Measurements from ENCODE around the gene GOLGA8H. TPM values are rescaled to one million over a fixed set of nuclear protein-coding genes. Genes with fewer than 3 reads are reported as not detected.
"Not testable (repeated sequence)": the region's sequence is repeated elsewhere in the genome, so short reads cannot be mapped to it uniquely, and the experiment has no call there.

The GOLGA8H gene, protein sequence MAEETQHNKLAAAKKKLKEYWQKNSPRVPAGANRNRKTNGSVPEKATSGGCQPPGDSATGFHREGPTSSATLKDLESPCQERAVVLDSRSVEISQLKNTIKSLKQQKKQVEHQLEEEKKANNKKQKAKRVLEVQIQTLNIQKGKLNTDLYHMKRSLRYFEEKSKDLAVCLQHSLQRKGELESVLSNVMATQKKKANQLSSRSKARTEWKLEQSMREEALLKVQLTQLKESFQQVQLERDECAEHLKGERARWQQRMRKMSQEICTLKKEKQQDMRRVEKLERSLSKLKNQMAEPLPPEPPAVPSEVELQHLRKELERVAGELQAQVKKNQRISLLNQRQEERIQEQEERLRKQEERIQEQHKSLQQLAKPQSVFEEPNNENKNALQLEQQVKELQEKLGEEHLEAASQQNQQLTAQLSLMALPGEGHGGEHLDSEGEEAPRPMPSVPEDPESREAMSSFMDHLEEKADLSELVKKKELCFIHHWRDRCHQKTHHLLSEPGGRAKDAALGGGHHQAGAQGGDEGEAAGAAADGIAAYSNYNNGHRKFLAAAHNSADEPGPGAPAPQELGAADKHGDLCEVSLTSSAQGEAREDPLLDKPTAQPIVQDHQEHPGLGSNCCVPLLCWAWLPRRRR
- polyA plus RNA-seq (ENCODE audit: insufficient read length in 3 of 3) = 1 to 10 TPM in 2 of 3 donors, under 1 TPM in 1; 0.88 to 2.6 (median 1.0) TPM
- long read RNA-seq, donor 1 = 0 reads
- long read RNA-seq, donor 2 = 0 reads
- long read RNA-seq, donor 3 = 0 reads
- long read RNA-seq, donor 4 = 0 reads
- long read RNA-seq, donor 5 = 0 reads
- long read RNA-seq, donor 6 = 0 reads
- long read RNA-seq, donor 7 = 0 reads
- long read RNA-seq, donor 8 = 0 reads
- long read RNA-seq, donor 9 = 0 reads
- long read RNA-seq, donor 10 = 0 reads
- long read RNA-seq, donor 11 = 0 reads
- long read RNA-seq, donor 12 = 0 reads
- long read RNA-seq, donor 13 = 0 reads
- long read RNA-seq, donor 14 = 0 reads
- long read RNA-seq, donor 15 = 0 reads
- long read RNA-seq, donor 16 = 0 reads

DNA sequence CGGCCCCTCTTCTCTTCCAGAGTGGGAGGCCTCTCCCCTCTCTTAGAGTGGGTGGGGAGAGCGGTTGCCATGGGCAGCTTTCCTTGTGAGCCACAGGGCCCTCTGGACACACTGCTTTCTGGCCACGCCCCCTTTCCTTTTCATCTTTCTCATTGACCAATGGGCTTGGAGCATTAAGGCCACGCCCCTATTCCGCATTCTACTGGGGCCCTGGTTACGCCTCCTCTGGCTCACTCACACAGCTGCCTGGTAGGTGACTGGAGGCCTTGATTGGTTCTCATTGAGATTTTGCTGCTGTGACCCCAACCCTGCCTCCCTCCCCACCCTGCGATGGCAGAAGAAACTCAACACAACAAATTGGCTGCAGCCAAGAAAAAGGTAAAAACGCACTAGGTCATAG, at the start of gene GOLGA8H:
GOLGA8H (plus strand) TSS at position 233 of the 400 bp plus-strand sequence; CDS start at position 331, 98 bp downstream.
- DNase-seq (ENCODE audit: extremely low read depth in 1 of 11, low read depth in 9 of 11, low spot score in 4 of 11) = not testable (repeated sequence)

DNA sequence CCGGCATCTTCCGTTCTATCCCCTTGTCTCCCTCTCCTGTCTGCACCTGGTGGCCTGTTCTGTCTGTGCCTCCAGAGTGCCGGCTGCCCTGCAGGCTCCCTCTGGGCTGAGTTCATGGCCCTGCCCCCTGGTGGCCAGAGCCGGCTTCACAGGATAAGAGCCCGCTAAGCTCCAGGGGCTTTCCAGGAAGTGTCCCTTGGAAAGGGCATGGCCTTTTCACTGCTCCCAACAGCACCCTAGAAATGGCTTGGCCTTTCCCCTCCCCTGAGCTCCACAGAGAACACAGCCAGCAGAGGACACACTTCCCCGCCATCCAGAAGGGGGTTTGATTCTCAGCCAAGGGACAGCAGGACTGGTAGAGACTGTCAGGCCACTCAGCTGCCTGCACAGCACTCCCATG, 36.9 kb upstream of the GOLGA8H start:
- DNase-seq (ENCODE audit: extremely low read depth in 1 of 11, low read depth in 9 of 11, low spot score in 4 of 11) = not testable (repeated sequence)

DNA sequence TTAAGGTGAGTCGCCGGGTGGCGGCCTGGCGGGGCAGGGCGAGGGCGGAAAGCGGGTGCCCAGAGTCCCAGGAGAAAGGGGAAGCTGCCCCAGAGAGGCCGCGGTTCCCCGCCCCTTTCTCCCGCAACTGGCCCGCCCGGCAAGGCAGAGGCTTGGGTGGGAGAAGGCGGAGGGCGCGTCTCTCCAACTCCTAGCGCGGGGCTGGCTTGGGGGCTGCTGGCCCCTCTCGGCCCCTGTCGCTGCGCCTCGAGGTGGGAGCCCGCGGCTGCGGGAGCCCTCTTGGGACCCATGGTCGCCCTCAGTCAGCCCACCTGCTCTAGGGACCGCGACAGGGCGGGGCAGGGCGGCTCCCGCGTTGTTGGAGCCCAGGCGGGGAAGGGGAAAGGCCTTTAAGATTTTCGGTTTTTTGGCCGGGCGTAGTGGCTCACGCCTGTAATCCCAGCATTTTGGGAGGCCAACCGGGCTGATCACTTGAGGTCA, 30.8 kb upstream of the GOLGA8H start:
- DNase-seq (ENCODE audit: extremely low read depth in 1 of 11, low read depth in 9 of 11, low spot score in 4 of 11) = not testable (repeated sequence)

DNA sequence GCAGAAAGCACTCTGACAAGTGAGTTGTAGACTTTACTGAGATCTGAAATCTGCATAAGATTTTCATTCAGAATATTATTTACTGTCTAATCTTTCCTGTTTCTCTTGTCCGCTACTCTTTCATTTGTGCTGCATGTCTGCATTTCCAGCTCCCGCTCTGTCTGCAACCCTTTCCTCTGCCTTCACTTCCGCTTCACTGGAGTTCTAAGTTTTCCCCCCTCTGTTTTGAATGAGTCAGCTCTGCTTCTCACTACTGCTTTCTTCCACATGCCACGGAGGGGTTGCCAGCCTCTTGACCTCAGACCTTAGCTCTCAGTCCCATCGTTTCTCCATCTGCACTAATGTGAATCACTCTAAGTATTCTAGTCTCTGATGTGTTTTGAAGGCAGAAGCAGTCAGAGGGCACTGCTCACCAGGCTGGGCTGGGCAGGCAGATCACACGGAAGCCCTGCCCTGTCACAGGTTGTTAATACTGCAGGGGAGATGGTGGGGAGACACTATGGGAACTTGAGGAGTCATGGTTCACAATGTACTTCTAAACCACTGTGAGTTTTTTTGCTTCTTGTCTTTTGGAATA, 24.3 kb upstream of the GOLGA8H start:
- not testable (repeated sequence) for DNase-seq (ENCODE audit: extremely low read depth in 1 of 11, low read depth in 9 of 11, low spot score in 4 of 11)

DNA sequence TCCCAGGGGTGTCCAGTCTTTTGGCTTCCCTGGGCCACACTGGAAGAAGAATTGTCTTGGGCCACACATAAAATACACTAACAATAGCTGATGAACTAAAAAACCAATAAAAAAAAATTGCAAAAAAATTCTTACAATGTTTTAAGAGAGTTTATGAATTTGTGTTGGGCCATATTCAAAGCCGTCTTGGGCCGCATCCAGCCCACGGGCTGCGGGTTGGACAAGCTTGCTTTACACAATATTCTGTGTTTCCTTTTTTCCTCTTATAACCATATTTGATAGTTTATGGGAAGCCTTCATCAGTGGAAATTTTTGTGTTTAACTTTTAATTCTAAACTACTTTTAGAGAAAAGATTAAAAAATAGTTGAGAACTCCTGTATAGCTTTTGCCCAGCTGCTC, 23.1 kb upstream of the GOLGA8H start:
- DNase-seq (ENCODE audit: extremely low read depth in 1 of 11, low read depth in 9 of 11, low spot score in 4 of 11) = not testable (repeated sequence)

DNA sequence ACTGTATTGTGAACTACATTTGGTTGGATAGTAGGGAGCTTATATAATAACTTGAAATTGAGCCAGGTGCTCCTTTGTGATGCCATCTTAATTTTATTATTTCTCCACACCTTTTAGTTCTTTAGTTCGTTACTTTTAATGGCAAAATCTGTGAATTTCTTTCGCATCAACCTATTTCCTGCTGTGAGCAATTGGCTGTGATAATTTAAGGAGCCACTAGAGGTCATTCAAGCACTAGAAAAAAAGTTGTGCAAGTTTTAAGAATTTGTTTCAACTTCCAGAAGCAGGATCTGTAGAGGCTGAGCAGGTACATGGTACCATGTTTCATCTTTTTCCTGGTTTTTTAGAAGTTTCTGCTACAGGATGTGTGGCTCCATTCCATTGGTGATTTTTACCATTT, 4.9 kb upstream of the GOLGA8H start:
- not testable (repeated sequence) for DNase-seq (ENCODE audit: extremely low read depth in 1 of 11, low read depth in 9 of 11, low spot score in 4 of 11)

DNA sequence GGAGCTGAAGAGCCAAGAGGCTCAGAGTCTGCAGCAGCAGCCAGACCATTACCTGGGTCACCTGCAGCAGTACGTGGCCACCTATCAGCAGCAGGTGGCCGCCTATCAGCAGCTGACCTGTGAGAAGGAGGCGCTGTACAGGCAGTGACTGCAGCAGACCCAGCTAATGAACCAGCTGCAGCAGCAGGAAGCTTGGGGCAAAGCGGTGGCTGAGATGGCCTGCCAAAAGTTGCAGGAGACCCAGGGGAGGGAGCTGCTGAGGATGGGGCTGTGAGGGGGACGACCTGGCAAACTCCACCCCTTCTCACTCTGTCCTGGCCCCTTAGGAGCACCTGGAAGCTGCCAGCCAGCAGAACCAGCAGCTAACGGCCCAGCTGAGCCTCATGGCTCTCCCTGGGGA, 8.4 kb downstream of the GOLGA8H start:
- not testable (repeated sequence) for DNase-seq (ENCODE audit: extremely low read depth in 1 of 11, low read depth in 9 of 11, low spot score in 4 of 11)

DNA sequence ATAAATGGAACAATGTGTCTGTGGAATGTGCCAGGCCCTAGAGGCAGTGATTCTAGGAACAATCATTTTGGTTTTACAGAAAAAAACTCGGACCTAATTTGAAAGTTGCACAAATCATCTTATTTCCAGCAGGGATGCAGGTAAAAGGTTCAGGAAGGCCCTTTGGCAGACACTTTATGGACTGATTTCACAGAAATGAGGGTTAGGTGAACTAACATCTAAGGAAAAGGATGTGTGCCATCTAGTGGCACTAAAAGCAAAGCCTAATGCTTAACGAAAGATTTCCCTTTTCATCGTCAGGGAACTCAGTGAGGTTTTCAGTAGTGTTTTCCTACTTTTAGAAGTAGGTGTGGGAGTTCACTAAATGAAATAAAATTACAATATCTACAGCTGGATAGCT, 17.5 kb downstream of the GOLGA8H start:
- DNase-seq (ENCODE audit: extremely low read depth in 1 of 11, low read depth in 9 of 11, low spot score in 4 of 11) = not testable (repeated sequence)

DNA sequence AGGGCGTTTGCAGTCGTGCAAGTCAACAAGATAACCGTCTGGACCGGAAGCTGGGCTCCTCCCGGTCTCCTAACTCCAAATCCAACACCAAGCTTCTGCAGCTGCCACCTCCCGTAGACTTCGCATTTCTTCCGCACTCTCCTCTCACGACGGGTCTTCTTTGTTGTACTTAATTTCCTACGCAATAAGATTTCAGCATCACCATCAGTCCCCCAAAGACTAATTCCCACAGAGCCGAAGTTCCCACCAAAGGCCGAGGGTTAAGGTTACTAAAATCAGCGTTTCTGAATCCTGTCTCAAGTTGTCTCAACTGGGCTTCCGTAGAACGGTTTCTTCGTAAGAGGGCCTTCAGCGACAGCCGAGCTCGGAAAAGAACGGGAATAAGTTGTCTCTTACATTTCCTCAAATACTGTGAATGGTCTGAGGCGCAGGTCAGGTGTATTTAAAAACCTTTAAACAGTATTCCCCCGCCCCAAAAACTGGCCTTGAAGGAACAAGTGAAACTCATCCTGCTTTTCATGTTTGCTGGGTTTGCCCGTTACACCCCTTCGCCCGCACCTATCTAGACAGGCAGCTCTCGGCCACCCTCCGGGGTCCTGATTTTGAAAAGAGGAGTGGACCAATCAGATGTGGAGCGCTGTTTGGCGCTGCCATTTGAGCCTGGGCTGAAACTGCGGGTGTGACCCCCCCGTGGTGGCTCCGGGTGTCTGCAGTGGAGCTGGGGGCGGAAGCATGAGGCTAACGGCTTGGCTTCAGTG, 21.8 kb downstream of the GOLGA8H start, which contains the start of gene ARHGAP11B:
ARHGAP11B (plus strand) TSS at position 693 of the 758 bp plus-strand sequence.
- DNase-seq (ENCODE audit: extremely low read depth in 1 of 11, low read depth in 9 of 11, low spot score in 4 of 11) = peak; percentile 92 to 99 (median 95)

DNA sequence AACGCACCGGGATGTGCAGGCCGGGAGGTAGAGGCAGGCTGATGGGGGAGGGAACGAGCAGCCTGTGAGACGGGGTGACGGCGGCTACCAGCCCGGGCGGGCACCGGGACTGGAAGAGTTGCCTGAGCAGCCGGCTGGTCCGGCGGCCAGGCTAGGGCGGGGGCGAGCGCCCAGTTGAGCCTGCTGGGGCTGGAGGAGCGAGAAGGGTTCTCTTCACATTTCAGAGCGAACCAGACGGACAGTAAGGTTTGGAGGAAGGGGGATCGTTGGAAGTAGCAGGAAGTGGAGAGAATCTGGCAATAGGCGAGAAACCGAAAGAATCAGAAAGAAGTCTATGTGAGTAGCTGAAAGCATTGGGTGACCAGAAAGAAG, 22.4 kb downstream of the GOLGA8H start:
- DNase-seq (ENCODE audit: extremely low read depth in 1 of 11, low read depth in 9 of 11, low spot score in 4 of 11) = peak in 3 of 11 donors; percentile 8 to 13 (median 8)

DNA sequence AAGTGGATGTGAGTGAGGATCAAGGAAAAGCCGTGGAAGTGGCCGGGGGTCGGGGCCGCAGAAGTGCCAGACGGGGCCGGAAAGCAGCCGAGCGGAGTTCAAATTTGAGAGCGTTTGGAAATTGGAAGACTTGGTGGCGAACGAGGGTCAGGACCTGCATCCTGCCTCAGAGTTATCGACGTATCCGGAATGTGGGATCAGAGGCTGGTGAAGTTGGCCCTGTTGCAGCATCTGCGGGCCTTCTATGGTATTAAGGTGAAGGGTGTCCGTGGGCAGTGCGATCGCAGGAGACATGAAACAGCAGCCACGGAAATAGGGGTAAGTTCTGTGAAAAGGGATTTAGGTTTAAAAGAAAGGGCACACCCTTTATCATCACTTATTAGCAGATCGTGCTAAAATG, 22.8 kb downstream of the GOLGA8H start:
- not testable (repeated sequence) for DNase-seq (ENCODE audit: extremely low read depth in 1 of 11, low read depth in 9 of 11, low spot score in 4 of 11)

DNA sequence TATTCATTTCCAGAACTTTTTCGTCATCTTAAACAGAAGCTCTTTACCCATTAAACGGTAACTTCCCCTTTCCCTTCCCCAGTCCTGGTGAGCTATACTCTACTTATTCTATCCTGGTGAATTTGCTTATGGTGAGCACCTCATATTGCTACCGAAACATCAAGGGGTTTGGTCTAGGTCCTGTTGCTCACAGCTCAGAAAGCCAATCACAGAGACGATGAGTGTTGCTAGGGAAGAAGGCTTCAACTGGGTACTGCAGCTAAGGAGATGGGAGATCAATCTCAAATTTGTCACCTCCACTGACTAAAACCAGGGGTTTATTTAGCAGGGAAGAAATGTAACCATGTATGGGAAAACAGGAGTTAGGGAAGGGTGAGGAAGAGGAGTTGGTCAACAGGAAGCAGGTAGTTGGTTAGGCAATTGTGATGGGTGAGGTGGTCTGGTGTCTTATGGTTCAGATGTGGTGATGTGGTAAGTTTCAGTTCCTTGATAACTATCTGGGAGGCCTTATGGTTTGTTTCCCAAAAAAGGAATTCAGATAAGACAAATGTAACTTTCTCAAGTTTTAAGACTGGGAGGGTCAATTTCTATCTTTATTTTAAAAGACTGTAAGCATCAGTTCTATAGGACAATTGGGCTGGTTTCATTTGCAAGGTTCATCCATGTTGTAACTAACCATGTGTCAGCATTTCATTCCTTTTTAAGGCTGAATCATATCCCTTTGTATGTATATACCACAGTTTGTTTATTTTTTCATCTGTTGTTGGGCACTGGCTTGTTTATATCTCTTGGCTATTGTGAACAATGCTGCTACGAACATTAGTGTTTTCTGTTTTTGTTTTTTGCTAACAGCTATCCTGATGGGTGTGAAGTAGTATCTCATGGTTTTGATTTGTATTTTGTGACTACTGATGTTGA, 46.4 kb downstream of the GOLGA8H start:
- no peak for DNase-seq (ENCODE audit: extremely low read depth in 1 of 11, low read depth in 9 of 11, low spot score in 4 of 11)

DNA sequence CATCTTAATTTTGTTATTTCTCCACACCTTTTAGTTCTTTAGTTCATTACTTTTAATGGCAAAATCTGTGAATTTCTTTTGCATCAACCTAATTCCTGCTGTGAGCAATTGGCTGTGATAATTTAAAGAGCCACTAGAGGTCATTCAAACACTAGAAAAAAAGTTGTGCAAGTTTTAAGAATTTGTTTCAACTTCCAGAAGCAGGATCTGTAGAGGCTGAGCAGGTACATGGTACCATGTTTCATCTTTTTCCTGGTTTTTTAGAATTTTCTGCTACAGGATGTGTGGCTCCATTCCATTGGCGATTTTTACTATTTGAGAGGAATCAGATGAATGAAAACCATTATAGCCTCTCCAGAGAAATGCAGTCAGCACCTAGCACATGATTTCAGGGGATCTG, 57.3 kb downstream of the GOLGA8H start:
- peak in 2 of 11 donors; percentile 2 to 5 for DNase-seq (ENCODE audit: extremely low read depth in 1 of 11, low read depth in 9 of 11, low spot score in 4 of 11)

Other genes starting within 250 kb of the GOLGA8H start
- gene CHRFAM7A, start 210.5 kb upstream of the GOLGA8H start, polyA plus RNA-seq (ENCODE audit: insufficient read length in 3 of 3) = 1 to 10 TPM; 3.0 to 6.0 (median 3.7) TPM
- gene GOLGA8R, start 189.8 kb upstream of the GOLGA8H start, polyA plus RNA-seq (ENCODE audit: insufficient read length in 3 of 3) = 10 to 100 TPM in 1 of 3 donors, 1 to 10 TPM in 2; 3.1 to 13.1 (median 4.6) TPM
- gene GOLGA8Q, start 52.0 kb upstream of the GOLGA8H start, polyA plus RNA-seq (ENCODE audit: insufficient read length in 3 of 3) = 1 to 10 TPM; 1.1 to 3.2 (median 1.9) TPM